HEK293 (cell line): Measurements from ENCODE around the gene PIK3IP1.

Source experiments
- CTCF ChIP-seq: fragments of 450-650 bp; formaldehyde crosslinking; IDR thresholded peaks from 2 replicates; pipeline ENCODE4 v1.5.1; 2016; ENCODE audit warnings: missing biosample characterization, missing genetic modification characterization
- PRDM6 ChIP-seq: fragments of 450-650 bp; formaldehyde crosslinking; IDR thresholded peaks from 2 replicates; pipeline ENCODE4 v1.5.1; 2017; ENCODE audit warnings: missing biosample characterization, missing genetic modification characterization
- WT1 ChIP-seq: fragments of 450-650 bp; formaldehyde crosslinking; IDR thresholded peaks from 2 replicates; pipeline ENCODE4 v1.5.1; 2016; ENCODE audit warnings: missing biosample characterization, missing genetic modification characterization
- ZBTB1 ChIP-seq: fragments of 450-650 bp; formaldehyde crosslinking; IDR thresholded peaks from 2 replicates; pipeline ENCODE4 v1.5.1; 2016; ENCODE audit warnings: missing biosample characterization, missing genetic modification characterization
- ZBTB26 ChIP-seq: fragments of 450-650 bp; formaldehyde crosslinking; optimal IDR thresholded peaks from 2 replicates; pipeline ENCODE3; 2016; ENCODE audit warnings: missing biosample characterization, mild to moderate bottlenecking, missing genetic modification characterization
- ZNF214 ChIP-seq: fragments of 450-650 bp; formaldehyde crosslinking; IDR thresholded peaks from 2 replicates; pipeline ENCODE4 v1.5.1; 2017; ENCODE audit warnings: missing biosample characterization, mild to moderate bottlenecking, missing genetic modification characterization, borderline replicate concordance
- ZNF23 ChIP-seq: fragments of 450-650 bp; formaldehyde crosslinking; IDR thresholded peaks from 2 replicates; pipeline ENCODE4 v1.5.1; 2016; ENCODE audit warnings: missing biosample characterization, missing genetic modification characterization, borderline replicate concordance
- ZNF239 ChIP-seq: fragments of 450-650 bp; formaldehyde crosslinking; IDR thresholded peaks from 2 replicates; pipeline ENCODE4 v1.5.1; 2016; ENCODE audit warnings: missing biosample characterization, missing genetic modification characterization
- ZNF362 ChIP-seq: fragments of 450-650 bp; formaldehyde crosslinking; IDR thresholded peaks from 2 replicates; pipeline ENCODE4 v1.5.1; 2016; ENCODE audit warnings: missing biosample characterization, missing genetic modification characterization

- TF ChIP-seq ZNF23 (tag by site-specific recombination) = no peak
- TF ChIP-seq CTCF (tag by site-specific recombination) = no peak
- no peak for TF ChIP-seq ZNF239 (tag by site-specific recombination)
- no peak for TF ChIP-seq ZBTB1
- TF ChIP-seq ZNF362 (tag by site-specific recombination) = no peak
- no peak for TF ChIP-seq PRDM6 (tag by site-specific recombination)
- TF ChIP-seq WT1 (tag by site-specific recombination) = no peak
- TF ChIP-seq ZBTB26 (tag by site-specific recombination) = no peak
- no peak for TF ChIP-seq ZNF214 (tag by site-specific recombination)
Observed at GRCh38 chr22:31332010-31332409, 39.7 kb upstream of the PIK3IP1 start.
